Fibroblast of skin of right biceps (primary cell): ENCODE data around the gene ATG16L1.
A peak's percentile ranks its signal among the peaks of the same experiment; 100 is the strongest.

Experiments used
- DNase-seq: peaks from one replicate; pipeline ENCODE4 v3.0.0-alpha.2; 2013

ATG16L1 gene

DNA sequence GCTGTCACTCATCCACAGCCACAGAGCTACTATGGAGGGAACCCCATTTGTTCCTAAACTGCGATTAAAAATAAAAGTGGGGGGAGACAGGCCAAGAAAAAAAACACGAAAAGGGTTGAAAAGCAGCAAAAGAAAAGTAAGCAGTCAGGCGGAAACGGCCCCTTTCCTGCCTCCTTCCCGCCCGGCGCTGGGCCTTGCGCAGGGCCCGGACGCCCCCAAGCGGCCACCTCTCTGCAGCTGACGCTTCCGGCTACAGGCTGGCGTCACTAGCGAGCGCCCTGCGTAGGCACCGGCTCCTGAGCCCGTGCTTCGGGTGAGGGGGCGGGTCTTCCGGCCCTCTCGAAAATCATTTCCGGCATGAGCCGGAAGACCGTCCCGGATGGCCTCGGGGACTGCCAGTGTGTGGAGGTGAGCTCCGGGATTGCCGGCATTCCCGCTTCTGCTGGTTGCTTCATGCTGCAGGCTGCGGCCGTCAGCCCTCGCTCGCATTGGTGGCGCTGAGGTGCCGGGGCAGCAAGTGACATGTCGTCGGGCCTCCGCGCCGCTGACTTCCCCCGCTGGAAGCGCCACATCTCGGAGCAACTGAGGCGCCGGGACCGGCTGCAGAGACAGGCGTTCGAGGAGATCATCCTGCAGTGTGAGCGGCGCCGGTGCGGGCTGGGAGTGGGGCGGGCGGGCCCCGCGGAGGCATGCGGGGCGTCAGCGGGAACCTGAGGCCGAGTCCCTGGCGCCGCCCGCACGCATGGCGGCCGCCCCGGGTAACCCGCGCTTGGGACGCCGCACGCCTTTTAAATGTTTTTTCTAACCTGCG, at the start of gene ATG16L1:
ATG16L1 (plus strand) TSS at position 368 of the 811 bp plus-strand sequence; CDS start at position 523, 155 bp downstream.
- peak; percentile 95 for DNase-seq

DNA sequence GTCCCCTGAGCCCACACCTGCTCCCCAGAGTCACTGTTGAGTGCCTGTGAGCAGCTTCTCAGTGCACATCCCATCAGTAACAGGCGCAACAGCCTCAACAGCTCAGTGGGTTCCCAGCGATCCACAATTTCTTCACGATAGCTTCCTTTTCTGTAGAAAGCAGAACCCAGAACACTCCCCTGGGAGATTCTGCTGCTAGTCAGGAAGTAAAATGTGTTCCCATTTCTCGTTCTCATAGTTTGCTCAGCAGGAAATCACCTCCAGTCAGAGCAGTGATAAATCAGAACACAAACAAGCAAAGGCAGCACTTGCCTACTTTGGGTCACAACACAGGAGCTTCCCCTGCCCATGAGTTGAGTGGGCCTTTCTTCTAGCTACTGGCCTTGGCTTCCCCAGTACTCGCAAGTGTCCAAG, 48.9 kb upstream of the ATG16L1 start:
- DNase-seq, result no peak

DNA sequence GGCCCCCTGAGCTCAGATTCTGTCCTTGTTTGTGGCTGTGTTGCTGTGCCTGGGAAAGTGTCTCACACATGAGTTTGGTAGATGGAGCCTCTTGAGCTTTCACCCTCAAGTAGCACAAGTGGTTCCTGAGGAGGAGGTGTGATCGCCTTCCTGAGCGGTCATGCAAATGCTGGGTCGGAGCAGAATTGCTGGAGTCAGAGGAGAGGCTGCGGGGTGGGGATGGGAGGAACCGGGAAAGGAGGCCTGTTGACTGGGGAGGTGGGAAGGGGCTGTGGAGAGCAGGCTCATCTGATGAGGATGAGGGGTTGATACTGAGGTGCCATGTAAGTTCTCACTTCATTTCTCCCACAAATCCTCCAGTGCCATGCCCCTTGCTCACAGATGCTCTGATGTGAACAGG, 48.4 kb upstream of the ATG16L1 start:
- no peak for DNase-seq

DNA sequence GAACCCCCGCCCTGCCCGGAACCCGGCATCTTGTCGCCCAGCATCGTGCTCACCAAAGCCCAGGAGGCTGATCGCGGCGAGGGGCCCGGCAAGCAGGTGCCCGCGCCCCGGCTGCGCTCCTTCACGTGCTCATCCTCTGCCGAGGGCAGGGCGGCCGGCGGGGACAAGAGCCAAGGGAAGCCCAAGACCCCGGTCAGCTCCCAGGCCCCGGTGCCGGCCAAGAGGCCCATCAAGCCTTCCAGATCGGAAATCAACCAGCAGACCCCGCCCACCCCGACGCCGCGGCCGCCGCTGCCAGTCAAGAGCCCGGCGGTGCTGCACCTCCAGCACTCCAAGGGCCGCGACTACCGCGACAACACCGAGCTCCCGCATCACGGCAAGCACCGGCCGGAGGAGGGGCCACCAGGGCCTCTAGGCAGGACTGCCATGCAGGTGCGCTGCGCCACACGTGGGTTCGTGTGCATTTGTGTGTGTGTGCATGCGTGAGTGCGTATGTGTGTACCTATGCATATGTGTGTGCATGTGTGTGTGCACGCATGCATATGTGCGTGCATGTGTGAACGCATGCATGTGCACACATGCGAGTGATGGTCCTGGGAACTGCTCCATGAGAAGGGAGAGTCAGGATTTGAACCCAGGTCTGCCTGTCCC, 47.1 kb upstream of the ATG16L1 start:
- no peak for DNase-seq

DNA sequence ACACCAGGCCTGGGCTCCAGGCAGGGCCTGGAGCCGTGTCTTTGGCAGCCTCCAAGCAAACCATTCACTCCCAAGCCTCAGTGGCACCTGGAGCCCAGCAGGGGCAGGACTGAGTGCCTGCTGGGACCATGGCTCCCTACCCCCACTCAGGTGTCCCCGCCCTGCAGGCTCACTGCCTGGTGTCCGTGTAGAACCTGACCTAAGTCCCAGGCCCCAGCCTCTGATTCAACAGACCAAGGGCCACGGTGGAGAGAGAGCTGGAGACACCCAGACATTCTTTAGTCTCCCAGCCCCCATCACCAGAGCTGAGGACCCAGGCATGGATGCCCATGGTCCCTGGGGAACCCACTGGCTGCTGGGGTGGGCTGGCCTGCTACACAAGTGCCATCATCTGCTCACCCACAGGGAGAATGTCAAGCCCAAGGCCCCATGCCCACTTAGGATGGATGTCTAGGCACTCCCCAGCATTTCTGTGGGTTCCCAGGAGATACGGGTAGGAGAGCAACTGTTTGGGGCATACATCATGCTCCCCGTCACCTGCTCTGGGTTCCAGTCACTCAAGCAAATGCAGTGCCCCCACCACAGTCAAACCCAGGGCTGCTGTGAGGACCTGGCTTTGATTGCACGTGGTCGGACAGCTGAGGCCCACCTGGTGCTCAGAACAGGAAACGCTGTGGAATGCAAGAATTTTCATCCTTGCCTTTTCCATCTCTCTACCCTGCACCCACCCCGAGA, 42.9 kb upstream of the ATG16L1 start:
- DNase-seq, result peak; percentile 11

DNA sequence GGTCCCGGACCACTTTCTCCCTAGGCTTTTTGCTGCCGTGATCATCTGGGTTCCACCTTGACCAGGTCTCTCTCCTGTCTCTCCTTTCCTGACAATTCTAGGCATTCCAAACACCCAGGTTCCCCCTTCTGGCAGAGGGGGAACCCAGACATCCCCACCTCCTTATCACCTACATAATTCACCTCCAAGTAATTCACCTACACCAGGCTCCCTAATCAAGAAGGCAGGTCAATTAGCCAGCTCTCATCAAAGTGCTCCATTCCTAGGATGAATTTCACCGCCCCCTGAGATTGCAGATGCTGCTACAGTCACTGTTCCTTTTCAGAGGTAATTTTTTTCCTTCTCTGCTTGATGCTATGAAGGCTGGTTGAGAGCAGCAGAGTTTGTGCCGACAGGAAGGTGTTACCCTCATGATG, 42.3 kb upstream of the ATG16L1 start:
- no peak for DNase-seq

DNA sequence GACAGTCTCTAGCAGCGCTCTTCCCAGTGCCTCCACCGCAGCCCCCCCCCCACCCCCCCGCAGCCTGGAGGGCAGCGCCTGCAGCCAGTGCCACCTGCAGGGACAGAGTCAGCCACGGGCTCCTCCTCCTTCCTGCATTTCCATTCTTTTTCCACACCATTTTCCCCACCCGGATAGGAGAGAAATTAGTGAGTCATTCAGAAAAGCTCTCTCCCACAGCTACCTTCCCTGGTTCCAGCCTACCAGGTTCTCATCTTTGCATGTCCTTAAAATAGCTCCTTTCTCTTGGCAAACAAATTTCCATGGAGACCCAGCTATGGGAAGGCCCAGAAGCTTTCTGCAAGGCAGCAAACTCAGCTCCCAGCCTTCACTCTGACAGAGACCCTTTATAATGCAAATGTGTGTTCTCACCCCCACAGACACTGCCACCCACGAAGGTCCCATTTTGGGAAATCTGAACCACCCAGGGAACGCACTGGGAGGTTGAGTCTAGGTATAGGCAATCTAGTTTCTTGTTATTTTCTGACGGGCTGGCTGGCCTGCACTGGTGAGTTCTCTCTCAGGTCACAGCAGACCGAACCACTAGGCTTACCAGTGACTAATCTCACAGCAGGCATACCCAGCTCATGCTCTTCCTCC, 41.8 kb upstream of the ATG16L1 start:
- peak; percentile 72 for DNase-seq

DNA sequence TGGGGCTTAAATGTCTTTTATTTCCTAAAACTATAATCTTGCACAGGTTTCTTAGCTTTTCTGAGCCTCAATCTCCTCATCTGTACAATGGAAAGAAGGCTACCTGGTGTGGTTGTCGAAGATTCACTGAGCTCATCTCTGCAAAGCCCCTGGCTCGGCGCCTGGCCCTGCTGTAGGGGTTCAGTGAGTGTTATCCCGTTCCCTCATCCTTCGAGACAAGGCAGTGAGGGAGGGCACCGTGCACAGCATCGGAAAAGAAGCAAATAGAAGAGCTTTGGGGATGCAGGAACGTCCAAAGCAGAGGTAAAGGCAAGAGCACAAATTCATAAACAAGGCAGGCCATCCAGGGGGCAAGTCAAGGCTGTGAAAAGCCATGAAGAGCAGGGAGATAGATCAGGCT, 41.2 kb upstream of the ATG16L1 start:
- no peak for DNase-seq

DNA sequence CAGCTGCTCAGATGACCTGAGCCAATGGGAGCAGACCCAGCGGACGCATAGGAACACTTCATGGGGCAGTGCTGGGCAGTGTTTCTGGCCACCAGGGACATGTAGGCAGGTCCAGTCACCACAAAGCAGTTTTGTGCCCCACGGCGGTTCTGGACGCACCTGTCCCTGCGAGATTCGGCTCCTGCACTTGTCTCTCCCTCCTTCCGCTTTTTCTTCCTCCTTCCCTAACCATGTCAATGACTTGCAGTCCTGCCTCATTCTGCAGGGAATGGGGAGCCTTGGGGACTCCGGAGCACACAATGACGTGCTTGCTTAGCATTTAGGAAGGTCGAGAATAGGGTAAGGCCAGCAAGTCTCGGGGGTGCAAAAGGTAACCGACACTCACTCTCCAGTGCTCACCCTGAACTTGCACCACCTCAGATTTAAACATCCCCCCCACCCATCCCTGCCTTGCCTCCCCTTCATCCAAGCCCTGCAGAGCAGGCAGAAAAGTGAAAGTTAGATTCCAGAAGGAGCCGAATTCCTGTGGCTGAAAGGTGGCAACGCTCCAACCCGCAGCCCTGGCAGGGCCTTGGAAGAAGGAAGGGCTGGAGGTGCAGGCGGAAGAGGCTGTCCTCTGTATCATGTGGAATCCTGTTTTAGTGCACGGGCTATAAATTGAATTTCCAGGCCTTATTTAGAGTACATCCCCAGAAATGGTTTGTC, 40.5 kb upstream of the ATG16L1 start:
- peak; percentile 93 for DNase-seq

DNA sequence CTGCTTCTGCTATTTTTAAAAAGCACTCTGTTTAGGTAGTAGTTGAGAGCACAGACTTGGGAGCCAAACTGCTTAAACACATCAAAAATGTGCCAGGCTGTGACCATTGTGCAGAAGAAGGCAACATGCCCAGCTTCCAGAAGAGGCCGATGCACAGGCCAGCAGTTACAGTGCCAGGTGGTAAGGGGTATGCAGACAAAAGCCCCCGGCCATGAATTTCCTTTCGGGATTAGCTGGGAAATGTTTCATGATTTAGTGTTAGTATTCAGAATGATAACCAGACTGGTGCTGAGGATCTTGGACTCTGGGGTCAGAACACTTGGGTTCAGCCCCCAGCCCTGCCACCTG, 40.0 kb upstream of the ATG16L1 start:
- no peak for DNase-seq

DNA sequence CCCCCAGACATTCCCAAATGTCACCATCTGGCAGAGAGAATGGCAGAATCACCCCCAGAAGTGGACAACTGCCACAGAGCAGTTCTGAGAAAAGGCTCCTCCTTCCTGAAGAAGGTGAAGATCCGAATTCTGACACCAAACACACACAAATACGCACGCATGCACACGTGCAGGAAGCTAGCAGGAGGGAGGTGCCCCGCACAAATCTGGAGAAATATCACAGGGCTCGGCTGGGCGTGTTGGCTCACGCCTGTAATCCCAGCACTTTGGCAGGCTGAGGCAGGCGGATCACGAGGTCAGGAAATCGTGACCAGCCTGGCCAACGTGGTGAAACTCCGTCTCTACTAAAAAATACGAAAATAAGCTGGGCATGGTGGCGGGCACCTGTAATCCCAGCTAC, 38.5 kb upstream of the ATG16L1 start:
- DNase-seq, result no peak

DNA sequence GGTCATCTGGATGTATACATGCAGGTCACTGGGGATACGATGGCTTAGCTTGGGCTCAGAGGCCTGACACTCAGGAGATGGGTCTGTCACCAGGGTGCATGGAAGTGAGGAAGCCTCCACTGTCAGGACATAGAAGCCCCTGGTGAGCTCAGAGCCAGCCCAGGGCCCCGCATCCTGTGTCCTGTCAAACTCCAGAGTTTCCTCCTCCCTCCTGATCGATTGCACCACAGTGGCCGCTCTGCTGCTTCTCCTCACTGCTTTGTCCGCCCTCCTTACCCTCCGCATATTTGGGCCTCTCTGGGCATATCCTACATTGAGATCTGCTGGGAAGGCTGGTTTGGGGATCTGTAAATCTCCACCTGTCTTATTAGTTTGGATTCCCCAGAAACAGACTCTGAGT, 37.5 kb upstream of the ATG16L1 start:
- no peak for DNase-seq

DNA sequence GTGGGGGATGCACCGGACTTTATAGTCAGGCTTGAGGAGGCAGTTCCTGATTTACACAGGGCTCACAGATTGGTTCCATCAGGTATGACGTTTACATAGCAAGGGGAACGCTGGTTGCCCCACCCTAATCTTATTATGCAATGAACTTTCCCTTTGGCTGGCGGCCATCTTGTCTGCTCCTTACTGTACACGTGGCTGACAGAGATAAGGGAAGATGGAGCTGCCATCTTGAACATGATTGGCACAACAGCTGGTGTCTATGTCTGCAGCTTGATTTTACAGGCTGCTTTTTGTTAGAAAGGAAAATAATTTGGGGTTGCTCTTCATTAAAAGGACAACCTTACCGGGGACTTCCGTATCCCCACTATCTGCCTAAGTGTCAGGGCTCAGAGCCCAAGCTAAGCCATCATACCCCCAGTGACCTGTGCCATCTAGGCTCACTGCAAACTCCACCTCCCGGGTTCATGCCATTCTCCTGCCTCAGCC, 33.5 kb upstream of the ATG16L1 start:
- no peak for DNase-seq

DNA sequence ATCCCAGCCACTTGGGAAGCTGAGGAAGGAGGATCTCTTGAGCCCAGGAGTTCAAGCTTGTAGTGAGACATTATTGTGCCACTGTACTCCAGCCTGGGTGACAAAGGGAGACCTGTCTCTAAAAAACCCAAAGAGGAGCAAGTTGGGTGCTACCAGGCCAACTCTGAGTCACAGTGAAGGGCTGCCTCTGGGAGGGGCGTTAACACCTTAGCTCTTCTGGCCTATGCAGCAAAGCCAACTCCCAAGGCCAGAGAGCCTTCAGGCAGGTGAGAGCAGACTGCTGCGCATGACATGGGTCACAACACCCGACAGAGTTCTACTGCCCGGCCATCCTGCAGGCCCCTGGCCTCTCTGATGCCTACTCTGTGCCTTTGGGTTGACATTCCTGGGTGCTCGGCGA, 32.6 kb upstream of the ATG16L1 start:
- DNase-seq, result no peak

DNA sequence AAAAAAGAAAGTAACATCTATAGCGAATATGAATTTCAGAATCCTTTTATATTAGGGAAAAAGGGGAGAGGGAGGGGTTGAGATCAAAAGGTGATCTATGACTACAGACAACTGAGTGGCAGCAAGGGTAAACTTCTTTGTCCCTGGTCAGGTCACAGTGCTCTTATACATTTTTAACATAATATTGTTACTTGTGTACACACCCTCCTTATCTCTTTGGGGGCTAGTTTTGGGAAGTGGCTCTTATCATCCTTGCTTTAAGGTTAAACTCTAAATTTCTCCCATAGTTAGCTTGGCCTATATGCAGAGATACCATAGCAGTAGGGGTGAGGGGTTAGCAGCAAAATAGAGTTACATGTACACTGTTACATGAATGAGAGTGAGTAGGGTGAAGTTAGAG, 31.6 kb upstream of the ATG16L1 start:
- DNase-seq, result no peak

DNA sequence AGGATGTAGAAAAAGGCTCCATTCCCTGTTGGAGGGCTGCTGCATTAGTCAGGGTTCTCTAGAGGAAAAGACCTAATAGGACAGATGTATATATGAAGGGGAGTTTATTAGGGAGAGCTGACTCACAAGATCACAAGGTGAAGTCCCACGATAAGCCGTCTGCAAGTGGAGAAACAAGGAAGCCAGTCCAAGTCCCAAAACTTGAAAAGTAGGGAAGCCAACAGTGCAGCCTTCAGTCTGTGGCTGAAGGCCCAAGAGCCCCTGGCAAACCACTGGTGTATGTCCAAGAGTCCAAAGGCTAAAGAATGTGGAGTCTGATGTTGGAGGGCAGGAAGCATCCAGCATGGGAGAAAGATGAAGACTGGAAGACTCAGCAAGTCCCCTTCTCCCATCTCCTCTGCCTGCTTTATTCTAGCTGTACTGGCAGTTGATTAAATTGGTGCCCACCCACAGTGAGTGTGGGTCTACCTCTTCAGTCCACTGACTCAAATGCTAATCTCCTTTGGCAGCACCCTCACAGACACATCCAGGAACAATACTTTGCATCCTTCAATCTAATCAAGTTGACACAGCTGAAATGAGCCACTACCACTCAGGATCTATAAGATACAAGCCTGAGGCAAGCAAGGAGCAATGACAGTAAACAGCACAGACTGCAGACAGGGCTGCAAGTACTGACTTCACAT, 30.0 kb upstream of the ATG16L1 start:
- no peak for DNase-seq

DNA sequence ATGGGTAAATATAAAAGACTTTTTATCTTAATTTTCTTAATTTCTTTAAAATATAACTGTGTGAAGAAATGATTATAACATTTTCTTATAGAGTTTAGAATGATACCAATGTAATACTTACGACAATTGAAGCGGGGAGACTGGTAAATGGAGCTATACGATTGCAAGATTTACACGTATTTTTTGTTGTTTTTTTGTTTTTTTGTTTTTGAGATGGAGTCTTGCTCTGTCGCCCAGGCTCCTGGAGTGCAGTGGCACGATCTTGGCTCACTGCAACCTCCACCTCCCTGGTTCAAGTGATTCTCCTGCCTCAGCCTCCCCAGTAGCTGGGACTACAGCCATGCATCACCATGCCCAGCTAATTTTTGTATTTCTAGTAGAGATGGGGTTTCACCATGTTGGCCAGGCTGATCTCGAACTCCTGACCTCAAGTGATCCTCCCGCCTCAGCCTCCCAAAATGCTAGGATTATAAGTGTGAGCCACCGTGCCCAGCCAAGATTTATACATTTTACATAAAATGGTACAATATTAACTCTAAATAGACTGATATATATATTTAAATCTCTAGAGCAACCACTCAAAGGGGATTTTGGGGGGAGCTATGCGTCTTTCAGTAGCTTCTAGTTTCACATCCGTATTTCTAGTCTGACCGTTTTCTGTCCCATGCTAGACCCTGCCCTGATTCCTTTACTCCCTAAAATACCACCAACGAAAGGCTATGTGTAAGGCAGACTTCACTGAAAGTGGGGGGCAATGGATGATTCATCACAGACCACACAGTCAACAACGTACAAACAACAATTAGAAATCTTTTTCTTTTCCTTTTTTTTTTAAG, 28.2 kb upstream of the ATG16L1 start:
- DNase-seq, result no peak

DNA sequence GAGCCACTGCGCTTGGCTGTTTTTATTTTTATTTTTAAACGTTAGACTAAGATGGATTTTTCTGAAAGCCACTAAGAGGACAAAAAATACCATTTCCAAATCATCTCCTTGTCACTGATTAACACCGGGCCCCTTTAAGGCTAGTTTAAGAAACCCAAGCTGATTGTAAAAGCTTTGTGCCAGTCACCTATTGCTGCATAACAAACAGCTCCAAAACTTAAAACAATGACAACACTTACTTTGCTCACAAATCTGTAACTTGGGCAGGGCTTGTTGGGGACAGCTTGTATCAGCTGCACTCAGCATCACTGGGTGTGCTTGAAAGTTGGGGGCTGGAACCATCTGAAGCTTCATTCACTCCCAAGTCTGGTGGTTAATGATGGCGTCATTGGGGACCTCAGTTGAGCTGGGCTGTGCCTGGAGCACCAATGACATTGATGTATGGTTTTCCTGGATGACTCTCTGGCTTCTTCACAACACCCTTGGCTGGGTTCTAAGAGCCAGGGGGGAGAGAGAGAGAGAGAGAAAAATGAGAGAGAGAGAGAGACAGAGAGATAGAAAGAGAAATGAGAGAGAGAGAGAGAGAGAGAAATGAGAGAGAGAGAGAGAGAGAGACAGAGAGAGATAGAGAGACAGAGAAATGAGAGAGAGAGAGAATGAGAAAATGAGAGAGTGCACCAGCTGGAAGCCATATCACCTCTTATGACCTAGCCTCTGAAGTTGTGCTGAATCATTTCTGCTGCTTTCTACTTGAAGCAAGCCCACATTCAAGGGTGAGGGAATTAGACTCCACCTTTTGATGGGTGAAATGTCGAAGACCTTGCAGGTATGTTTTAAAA, 26.0 kb upstream of the ATG16L1 start:
- DNase-seq, result no peak

DNA sequence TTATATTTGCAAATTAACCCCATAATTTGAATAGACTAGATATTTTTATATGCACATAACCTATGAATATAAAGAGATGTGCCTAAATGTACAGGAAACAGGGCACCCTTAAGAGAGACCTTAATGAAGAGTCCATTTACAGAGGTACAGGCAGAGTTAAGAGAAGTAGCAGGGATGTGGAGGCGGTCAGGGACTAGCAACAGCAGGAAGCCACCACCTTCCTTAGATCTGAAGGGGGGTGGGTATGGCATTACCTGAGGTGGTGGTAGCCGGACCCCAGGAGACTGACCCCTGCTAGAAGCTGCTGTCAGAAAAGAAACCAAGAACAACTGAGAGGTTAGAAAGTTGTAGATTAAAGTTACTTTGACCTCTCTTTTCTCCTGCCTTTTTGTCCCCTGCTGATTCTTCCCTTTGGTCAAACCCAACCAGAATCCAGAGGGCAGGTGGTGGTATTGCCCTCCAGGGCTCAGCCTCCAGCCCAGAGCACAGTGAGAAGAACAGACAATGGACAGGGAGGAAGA, 24.9 kb upstream of the ATG16L1 start:
- DNase-seq, result no peak
